Coronary artery (tissue), 2 donors: ENCODE measurements around the gene DDX25.

Source experiments
- DNase-seq: peaks from one replicate; pipeline ENCODE4 v3.0.0-alpha.2; 2017; ENCODE audit warnings: low spot score
- H3K27ac ChIP-seq, 2 donors: fragments of 200-600 bp; sonication (generic); one replicate each; pipeline ENCODE4 v1.5.1; 2016 to 2019
- H3K4me3 ChIP-seq: fragments of 200-600 bp; sonication (generic); 2 replicates; pipeline ENCODE4 v1.5.1; 2016; ENCODE audit warnings: mild to moderate bottlenecking, moderate library complexity
- CTCF ChIP-seq: fragments of 200-600 bp; sonication (generic); IDR thresholded peaks from one replicate; pipeline ENCODE4 v1.5.1; 2019; ENCODE audit warnings: antibody characterized with exemption

DDX25 gene

GRCh38 chr11:125935618-125936199 lies 31.4 kb downstream of the DDX25 start:
- TF ChIP-seq CTCF, result no peak
- H3K27ac ChIP-seq, result no peak overlapping the region
- no peak for DNase-seq
- no peak overlapping the region for H3K4me3 ChIP-seq

GRCh38 chr11:125938418-125938817 lies 34.1 kb downstream of the DDX25 start:
- H3K4me3 ChIP-seq, result no peak overlapping the region
- peak; percentile 53 for DNase-seq
- no peak for TF ChIP-seq CTCF
- no peak overlapping the region for H3K27ac ChIP-seq

GRCh38 chr11:125939081-125939521 lies 34.8 kb downstream of the DDX25 start:
- DNase-seq, result peak; percentile 67
- Histone ChIP-seq H3K4me3 (no peak overlapping the region), H3K27ac (no peak overlapping the region)
- TF ChIP-seq CTCF, result no peak

- peak; percentile 7 for DNase-seq
- no peak for TF ChIP-seq CTCF
- Histone ChIP-seq H3K4me3 (no peak overlapping the region), H3K27ac (no peak overlapping the region)
Measured at GRCh38 chr11:125940145-125940544, 35.8 kb downstream of the DDX25 start.

GRCh38 chr11:125941267-125941618 lies 36.9 kb downstream of the DDX25 start:
- Histone ChIP-seq H3K4me3 (no peak overlapping the region), H3K27ac (no peak overlapping the region)
- DNase-seq, result peak; percentile 52
- no peak for TF ChIP-seq CTCF

GRCh38 chr11:125941619-125942611 lies 37.6 kb downstream of the DDX25 start:
- DNase-seq, result peak; percentile 64
- peak; percentile 24 for TF ChIP-seq CTCF
- Histone ChIP-seq H3K4me3 (no peak overlapping the region), H3K27ac (no peak overlapping the region)
